HCT116 (cell line): ENCODE measurements around the gene KCNH5.

ENCODE experiments used
- EGR1 ChIP-seq: IDR thresholded peaks from 2 replicates; pipeline ENCODE4 v1.6.1; 2012; ENCODE audit warnings: low read depth
- EZH2 ChIP-seq: fragments of 200-600 bp; sonication (generic); IDR thresholded peaks from 2 replicates; pipeline ENCODE4 v1.6.1; 2017; ENCODE audit warnings: antibody characterized with exemption, mixed run types
- FOSL1 ChIP-seq: IDR thresholded peaks from 2 replicates; pipeline ENCODE4 v1.6.1; 2012; ENCODE audit warnings: low read depth
- JUND ChIP-seq: IDR thresholded peaks from 2 replicates; pipeline ENCODE4 v1.6.1; 2012
- POLR2A ChIP-seq: IDR thresholded peaks from 2 replicates; pipeline ENCODE4 v1.7.0; 2011; ENCODE audit warnings: borderline replicate concordance; ENCODE audit not compliant: insufficient read depth, insufficient read length; ENCODE audit errors: extremely low read depth
- POLR2AphosphoS5 ChIP-seq: IDR thresholded peaks from 2 replicates; pipeline ENCODE4 v1.6.1; 2011; ENCODE audit warnings: mild to moderate bottlenecking, low read depth, low read length, moderate library complexity
- SIN3A ChIP-seq: IDR thresholded peaks from 2 replicates; pipeline ENCODE4 v1.6.1; 2012; ENCODE audit warnings: low read depth
- SP1 ChIP-seq: IDR thresholded peaks from 2 replicates; pipeline ENCODE4 v1.6.1; 2012; ENCODE audit warnings: low read depth
- SRF ChIP-seq: IDR thresholded peaks from 2 replicates; pipeline ENCODE4 v1.6.1; 2012; ENCODE audit warnings: low read depth
- TCF7L2 ChIP-seq: IDR thresholded peaks from 2 replicates; pipeline ENCODE4 v1.7.0; 2011; ENCODE audit warnings: borderline replicate concordance, inconsistent platforms; ENCODE audit not compliant: insufficient read depth, insufficient read length; ENCODE audit errors: extremely low read depth
- YY1 ChIP-seq: IDR thresholded peaks from 2 replicates; pipeline ENCODE4 v1.6.1; 2011; ENCODE audit warnings: low read length, low read depth, moderate library complexity, mild to moderate bottlenecking; ENCODE audit not compliant: insufficient replicate concordance; ENCODE audit errors: extremely low read depth
- TF ChIP-seq, protein P1 (sequence below), 3 experiments: fragments of 200-600 bp in 1 of 3; sonication (generic) in 1 of 3; IDR thresholded peaks in 2 of 3; conservative IDR thresholded peaks in 1 of 3; 2 replicates each; pipeline ENCODE4 v1.5.1; 2012 to 2017; ENCODE audit warnings: low read depth in 2 of 3, low read length in 2 of 3, antibody characterized with exemption in 1 of 3, borderline replicate concordance in 1 of 3, control low read depth in 1 of 3, mild to moderate bottlenecking in 1 of 3, mixed read lengths in 1 of 3, mixed run types in 1 of 3, moderate library complexity in 1 of 3; ENCODE audit not compliant: insufficient read depth in 1 of 3
- TF ChIP-seq, protein P2 (sequence below): IDR thresholded peaks from 2 replicates; pipeline ENCODE4 v1.6.1; 2012
- TF ChIP-seq, protein P3 (sequence below): IDR thresholded peaks from 2 replicates; pipeline ENCODE4 v1.6.1; 2011; ENCODE audit warnings: mild to moderate bottlenecking, low read length, moderate library complexity; ENCODE audit not compliant: insufficient replicate concordance; ENCODE audit errors: extremely low read depth

DNA sequence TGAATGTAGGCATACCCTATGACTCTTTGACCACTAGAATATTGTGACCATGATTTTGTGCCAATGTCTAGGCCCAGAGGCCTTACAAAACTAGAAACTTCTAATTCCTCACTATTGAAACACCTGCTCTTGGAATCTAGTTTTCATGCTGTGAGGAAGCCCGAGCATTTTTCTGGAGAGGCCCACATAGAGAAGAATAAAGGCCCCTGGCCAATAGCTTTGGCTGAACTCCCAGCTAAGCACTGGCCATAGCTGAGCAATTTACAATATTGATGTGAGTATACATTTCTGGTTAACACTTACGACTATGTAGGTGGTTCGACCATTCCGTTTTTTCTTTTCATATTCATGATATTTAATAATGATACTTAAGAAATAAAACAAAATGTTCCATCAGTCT lies 190.3 kb downstream of the KCNH5 start:
- TF ChIP-seq, protein P1, sequence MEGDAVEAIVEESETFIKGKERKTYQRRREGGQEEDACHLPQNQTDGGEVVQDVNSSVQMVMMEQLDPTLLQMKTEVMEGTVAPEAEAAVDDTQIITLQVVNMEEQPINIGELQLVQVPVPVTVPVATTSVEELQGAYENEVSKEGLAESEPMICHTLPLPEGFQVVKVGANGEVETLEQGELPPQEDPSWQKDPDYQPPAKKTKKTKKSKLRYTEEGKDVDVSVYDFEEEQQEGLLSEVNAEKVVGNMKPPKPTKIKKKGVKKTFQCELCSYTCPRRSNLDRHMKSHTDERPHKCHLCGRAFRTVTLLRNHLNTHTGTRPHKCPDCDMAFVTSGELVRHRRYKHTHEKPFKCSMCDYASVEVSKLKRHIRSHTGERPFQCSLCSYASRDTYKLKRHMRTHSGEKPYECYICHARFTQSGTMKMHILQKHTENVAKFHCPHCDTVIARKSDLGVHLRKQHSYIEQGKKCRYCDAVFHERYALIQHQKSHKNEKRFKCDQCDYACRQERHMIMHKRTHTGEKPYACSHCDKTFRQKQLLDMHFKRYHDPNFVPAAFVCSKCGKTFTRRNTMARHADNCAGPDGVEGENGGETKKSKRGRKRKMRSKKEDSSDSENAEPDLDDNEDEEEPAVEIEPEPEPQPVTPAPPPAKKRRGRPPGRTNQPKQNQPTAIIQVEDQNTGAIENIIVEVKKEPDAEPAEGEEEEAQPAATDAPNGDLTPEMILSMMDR (IDR thresholded peaks at IDR 0.05 in 2 of 3, conservative IDR thresholded peaks at IDR 0.05 in 1 of 3; ENCODE audit: borderline replicate concordance in 1 of 3, insufficient read depth in 1 of 3, low read depth in 2 of 3, low read length in 2 of 3): no peak
- TF ChIP-seq SRF (no peak), EZH2 (no peak), POLR2A (no peak), SP1 (no peak), EGR1 (no peak), TCF7L2 (no peak), JUND (no peak), YY1 (no peak), POLR2AphosphoS5 (no peak), FOSL1 (no peak), SIN3A (no peak)
- TF ChIP-seq, protein P2, sequence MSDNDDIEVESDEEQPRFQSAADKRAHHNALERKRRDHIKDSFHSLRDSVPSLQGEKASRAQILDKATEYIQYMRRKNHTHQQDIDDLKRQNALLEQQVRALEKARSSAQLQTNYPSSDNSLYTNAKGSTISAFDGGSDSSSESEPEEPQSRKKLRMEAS: no peak
- TF ChIP-seq, protein P3, sequence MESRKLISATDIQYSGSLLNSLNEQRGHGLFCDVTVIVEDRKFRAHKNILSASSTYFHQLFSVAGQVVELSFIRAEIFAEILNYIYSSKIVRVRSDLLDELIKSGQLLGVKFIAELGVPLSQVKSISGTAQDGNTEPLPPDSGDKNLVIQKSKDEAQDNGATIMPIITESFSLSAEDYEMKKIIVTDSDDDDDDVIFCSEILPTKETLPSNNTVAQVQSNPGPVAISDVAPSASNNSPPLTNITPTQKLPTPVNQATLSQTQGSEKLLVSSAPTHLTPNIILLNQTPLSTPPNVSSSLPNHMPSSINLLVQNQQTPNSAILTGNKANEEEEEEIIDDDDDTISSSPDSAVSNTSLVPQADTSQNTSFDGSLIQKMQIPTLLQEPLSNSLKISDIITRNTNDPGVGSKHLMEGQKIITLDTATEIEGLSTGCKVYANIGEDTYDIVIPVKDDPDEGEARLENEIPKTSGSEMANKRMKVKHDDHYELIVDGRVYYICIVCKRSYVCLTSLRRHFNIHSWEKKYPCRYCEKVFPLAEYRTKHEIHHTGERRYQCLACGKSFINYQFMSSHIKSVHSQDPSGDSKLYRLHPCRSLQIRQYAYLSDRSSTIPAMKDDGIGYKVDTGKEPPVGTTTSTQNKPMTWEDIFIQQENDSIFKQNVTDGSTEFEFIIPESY: no peak
